Measurements from ENCODE around the gene RALA. TPM values are rescaled to one million over a fixed set of nuclear protein-coding genes. Genes with fewer than 3 reads are reported as not detected.

RALA gene
- polyA plus RNA-seq, 3 donors from 2014 or later, result 28.9 to 33.7 (median 28.9) TPM

- no peak for DNase-seq
- Mint-ChIP-seq H3K27ac (no peak overlapping the region), H3K27me3 (ENCODE audit: low read depth in 3 of 3) (peaks cover 3 to 4% (median 3%) of the 10 kb centered on the region in 3 donors), H3K4me1 (no peaks in the 10 kb centered on the region), H3K4me3 (no peak overlapping the region), H3K9me3 (peaks cover 8 to 27% (median 17%) of the 10 kb centered on the region in 6 donors), H3K36me3 (peaks cover 11 to 18% (median 12%) of the 10 kb centered on the region in 3 donors)
These were observed 89.4 kb downstream of the RALA start for GRCh38 chr7:39712751-39713150.

GRCh38 chr7:39714447-39715091 is 91.2 kb downstream of the RALA start:
- Mint-ChIP-seq H3K27ac (no peak overlapping the region), H3K4me1 (no peaks in the 10 kb centered on the region), H3K9me3 (peaks cover 8 to 27% (median 17%) of the 10 kb centered on the region in 6 donors), H3K27me3 (ENCODE audit: low read depth in 3 of 3) (peaks cover 3 to 6% (median 3%) of the 10 kb centered on the region in 3 donors), H3K36me3 (peaks cover 11 to 14% (median 12%) of the 10 kb centered on the region in 3 donors), H3K4me3 (no peak overlapping the region)
- no peak for DNase-seq

- H3K27ac Mint-ChIP-seq, result peak overlapping the region in 1 of 6 donors; percentile 26
- peaks cover 1 to 6% (median 3%) of the 10 kb centered on the region in 3 donors for H3K36me3 Mint-ChIP-seq
- peaks cover 0 to 2% of the 10 kb centered on the region in 2 donors for H3K4me1 Mint-ChIP-seq
- DNase-seq, result no peak
- H3K4me3 Mint-ChIP-seq, result no peak overlapping the region
- H3K9me3 Mint-ChIP-seq, result peaks cover 0 to 4% (median 3%) of the 10 kb centered on the region in 6 donors
- H3K27me3 Mint-ChIP-seq (ENCODE audit: low read depth in 3 of 3), result peaks cover 0 to 9% (median 1%) of the 10 kb centered on the region in 3 donors
These were observed 97.2 kb downstream of the RALA start for GRCh38 chr7:39720586-39720985.

- H3K27me3 Mint-ChIP-seq (ENCODE audit: low read depth in 3 of 3), result peaks cover 0 to 5% (median 1%) of the 10 kb centered on the region in 3 donors
- peaks cover 0 to 2% of the 10 kb centered on the region in 2 donors for H3K4me1 Mint-ChIP-seq
- peaks cover 0 to 2% (median 0%) of the 10 kb centered on the region in 6 donors for H3K9me3 Mint-ChIP-seq
- no peak for DNase-seq
- H3K27ac Mint-ChIP-seq, result no peak overlapping the region
- no peak overlapping the region for H3K4me3 Mint-ChIP-seq
- H3K36me3 Mint-ChIP-seq, result peaks cover 0 to 6% (median 0%) of the 10 kb centered on the region in 3 donors
These were observed 98.0 kb downstream of the RALA start for GRCh38 chr7:39721345-39721744.

GRCh38 chr7:39721919-39722597 is 98.7 kb downstream of the RALA start:
- H3K9me3 Mint-ChIP-seq, result peaks cover 0 to 2% (median 0%) of the 10 kb centered on the region in 6 donors
- peaks cover 0 to 5% (median 1%) of the 10 kb centered on the region in 3 donors for H3K27me3 Mint-ChIP-seq (ENCODE audit: low read depth in 3 of 3)
- H3K27ac Mint-ChIP-seq, result no peak overlapping the region
- no peaks in the 10 kb centered on the region for H3K36me3 Mint-ChIP-seq
- H3K4me3 Mint-ChIP-seq, result no peak overlapping the region
- H3K4me1 Mint-ChIP-seq, result peaks cover 0 to 2% of the 10 kb centered on the region in 2 donors
- DNase-seq, result no peak

GRCh38 chr7:39727231-39728012 is 104.0 kb downstream of the RALA start:
- no peaks in the 10 kb centered on the region for H3K36me3 Mint-ChIP-seq
- H3K4me1 Mint-ChIP-seq, result peaks cover 5 to 10% of the 10 kb centered on the region in 2 donors

GRCh38 chr7:39732837-39733804 is 109.7 kb downstream of the RALA start:
- Mint-ChIP-seq H3K4me3 (peak overlapping the region; percentile 96 to 99 (median 97)), H3K27me3 (ENCODE audit: low read depth in 3 of 3) (peaks cover 2 to 9% (median 9%) of the 10 kb centered on the region in 3 donors), H3K9me3 (no peaks in the 10 kb centered on the region), H3K36me3 (no peaks in the 10 kb centered on the region), H3K4me1 (peaks cover 46 to 49% of the 10 kb centered on the region in 2 donors), H3K27ac (peak overlapping the region; percentile 95 to 99 (median 98))
- DNase-seq, result peak; percentile 91 to 93 (median 93)

More at GRCh38 chr7:39727231-39728012, 104.0 kb downstream of the RALA start:
- Mint-ChIP-seq H3K4me3 (no peak overlapping the region), H3K9me3 (no peaks in the 10 kb centered on the region), H3K27ac (no peak overlapping the region), H3K27me3 (ENCODE audit: low read depth in 3 of 3) (peaks cover 0 to 6% (median 0%) of the 10 kb centered on the region in 3 donors)
- DNase-seq, result no peak

GRCh38 chr7:39733881-39734632 is 110.7 kb downstream of the RALA start:
- H3K4me3 Mint-ChIP-seq, result peak overlapping the region; percentile 96 to 99 (median 97)
- peak in 1 of 3 donors; percentile 7 for DNase-seq
- H3K36me3 Mint-ChIP-seq, result no peaks in the 10 kb centered on the region
- no peaks in the 10 kb centered on the region for H3K9me3 Mint-ChIP-seq
- peak overlapping the region; percentile 95 to 99 (median 98) for H3K27ac Mint-ChIP-seq
- H3K4me1 Mint-ChIP-seq, result peaks cover 48 to 52% of the 10 kb centered on the region in 2 donors
- H3K27me3 Mint-ChIP-seq (ENCODE audit: low read depth in 3 of 3), result peaks cover 2 to 9% (median 9%) of the 10 kb centered on the region in 3 donors

- Mint-ChIP-seq H3K27me3 (ENCODE audit: low read depth in 3 of 3) (peaks cover 2 to 10% (median 9%) of the 10 kb centered on the region in 3 donors), H3K27ac (peak overlapping the region; percentile 87 to 99 (median 96)), H3K4me1 (peaks cover 48 to 57% of the 10 kb centered on the region in 2 donors), H3K4me3 (peak overlapping the region; percentile 96 to 99 (median 97)), H3K36me3 (no peaks in the 10 kb centered on the region), H3K9me3 (no peaks in the 10 kb centered on the region)
- no peak for DNase-seq
These were observed 111.2 kb downstream of the RALA start for GRCh38 chr7:39734633-39735004.

- H3K9me3 Mint-ChIP-seq, result no peaks in the 10 kb centered on the region
- H3K4me1 Mint-ChIP-seq, result peaks cover 48 to 58% of the 10 kb centered on the region in 2 donors
- H3K4me3 Mint-ChIP-seq, result peak overlapping the region; percentile 25 to 62 (median 44)
These were observed 112.5 kb downstream of the RALA start for GRCh38 chr7:39735903-39736302.

GRCh38 chr7:39741942-39742623 is 118.7 kb downstream of the RALA start:
- Mint-ChIP-seq H3K9me3 (no peaks in the 10 kb centered on the region), H3K36me3 (peaks cover 0 to 9% (median 4%) of the 10 kb centered on the region in 3 donors), H3K27ac (no peak overlapping the region), H3K27me3 (ENCODE audit: low read depth in 3 of 3) (peaks cover 0 to 2% (median 2%) of the 10 kb centered on the region in 3 donors), H3K4me3 (no peak overlapping the region), H3K4me1 (peaks cover 8 to 15% of the 10 kb centered on the region in 2 donors)
- peak in 1 of 3 donors; percentile 41 for DNase-seq

More at GRCh38 chr7:39735903-39736302, 112.5 kb downstream of the RALA start:
- Mint-ChIP-seq H3K27me3 (ENCODE audit: low read depth in 3 of 3) (peaks cover 2 to 11% (median 9%) of the 10 kb centered on the region in 3 donors), H3K36me3 (no peaks in the 10 kb centered on the region), H3K27ac (peak overlapping the region; percentile 17 to 99 (median 71))
- no peak for DNase-seq

All from immature natural killer cell (primary cell).